ENCODE results near the gene CEND1.

Gene CEND1

DNA sequence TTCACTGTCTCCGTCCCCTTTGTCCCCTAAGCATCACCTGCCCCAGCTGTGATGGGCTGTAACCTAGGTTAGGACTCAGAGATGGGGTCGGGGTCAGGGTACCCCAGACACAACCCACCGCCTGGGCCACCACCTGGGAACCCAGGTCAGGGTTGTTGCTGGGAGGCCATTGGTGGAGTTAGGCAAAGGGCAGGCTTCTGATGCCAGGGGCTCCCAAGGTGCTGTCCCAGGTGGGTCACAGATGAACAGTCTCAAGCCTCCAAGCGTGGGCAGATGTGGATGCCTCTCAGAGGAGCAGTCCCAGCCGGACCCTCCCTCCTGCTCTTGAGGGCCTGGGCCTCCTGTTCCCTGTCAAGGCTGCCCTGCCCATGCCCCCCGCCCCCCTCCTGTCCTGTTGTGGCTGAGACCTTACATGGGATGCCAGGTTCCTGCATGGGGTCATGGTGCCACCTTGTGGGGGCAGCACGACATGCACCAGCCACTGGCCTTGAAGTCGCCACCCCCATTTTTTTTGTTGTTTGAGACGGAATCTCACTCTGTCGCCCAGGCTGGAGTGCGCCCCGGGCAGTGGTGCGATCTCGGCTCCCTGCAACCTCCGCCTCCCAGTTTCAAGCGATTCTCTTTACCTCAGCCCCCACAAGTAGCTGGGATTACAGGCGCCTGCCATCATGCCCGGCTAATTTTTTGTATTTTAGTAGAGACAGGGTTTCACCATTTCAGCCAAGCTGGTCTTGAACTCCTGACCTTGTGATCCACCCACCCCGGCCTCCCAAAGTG, 24.7 kb downstream of the CEND1 start:
- H3K27me3 ChIP-seq (ENCODE audit: control insufficient read depth in 1 of 2, insufficient read depth in 2 of 2, low read length in 2 of 2), result no peaks in the 10 kb centered on the region
- no peaks in the 10 kb centered on the region for H3K4me1 ChIP-seq (ENCODE audit: control insufficient read depth, insufficient read depth, low read length)
- H3K9me3 ChIP-seq (ENCODE audit: control insufficient read depth in 2 of 2, low read length in 2 of 2), result no peaks in the 10 kb centered on the region
- H3K36me3 ChIP-seq (ENCODE audit: control insufficient read depth in 2 of 2, insufficient read depth in 2 of 2, low read length in 2 of 2), result peaks cover 22 to 39% of the 10 kb centered on the region in 2 donors
- no peak overlapping the region for H3K4me3 ChIP-seq (ENCODE audit: low read length in 2 of 2)
- peak overlapping the region; percentile 31 for H3K27ac ChIP-seq (ENCODE audit: low read length)
- H3K9ac ChIP-seq (ENCODE audit: low read length in 2 of 2), result no peak overlapping the region

DNA sequence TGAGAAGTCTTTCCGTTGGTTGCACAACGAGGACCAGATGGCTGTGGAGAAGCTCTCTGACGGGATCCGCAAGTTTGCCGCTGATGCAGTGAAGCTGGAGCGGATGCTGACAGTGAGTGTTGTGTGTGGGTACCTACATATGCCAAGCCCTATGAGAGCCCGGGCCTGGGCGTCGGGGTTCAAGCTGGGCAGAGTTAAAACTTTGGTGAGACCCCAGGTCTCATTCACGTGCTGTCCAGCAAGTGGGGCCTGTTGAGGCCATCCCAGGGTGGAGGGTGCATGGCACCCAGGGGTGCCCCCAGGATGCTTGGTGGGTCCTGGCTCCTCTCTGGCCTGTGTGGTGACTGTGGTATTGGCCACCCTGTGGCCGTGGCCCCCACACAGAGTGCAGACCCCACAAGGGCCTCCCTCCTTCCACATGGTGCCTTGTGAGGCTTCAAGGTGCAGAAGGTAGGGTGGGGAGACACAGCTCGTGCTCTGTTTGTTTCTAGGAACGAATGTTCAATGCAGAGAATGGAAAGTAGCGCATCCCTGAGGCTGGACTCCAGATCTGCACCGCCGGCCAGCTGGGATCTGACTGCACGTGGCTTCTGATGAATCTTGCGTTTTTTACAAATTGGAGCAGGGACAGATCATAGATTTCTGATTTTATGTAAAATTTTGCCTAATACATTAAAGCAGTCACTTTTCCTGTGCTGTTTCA, 25.4 kb downstream of the CEND1 start:
- no peaks in the 10 kb centered on the region for H3K27me3 ChIP-seq (ENCODE audit: control insufficient read depth in 1 of 2, insufficient read depth in 2 of 2, low read length in 2 of 2)
- peaks cover 24 to 42% of the 10 kb centered on the region in 2 donors for H3K36me3 ChIP-seq (ENCODE audit: control insufficient read depth in 2 of 2, insufficient read depth in 2 of 2, low read length in 2 of 2)
- H3K4me1 ChIP-seq (ENCODE audit: control insufficient read depth, insufficient read depth, low read length), result no peaks in the 10 kb centered on the region
- H3K27ac ChIP-seq (ENCODE audit: low read length), result no peak overlapping the region
- no peak overlapping the region for H3K9ac ChIP-seq (ENCODE audit: low read length in 2 of 2)
- no peak overlapping the region for H3K4me3 ChIP-seq (ENCODE audit: low read length in 2 of 2)
- no peaks in the 10 kb centered on the region for H3K9me3 ChIP-seq (ENCODE audit: control insufficient read depth in 2 of 2, low read length in 2 of 2)

DNA sequence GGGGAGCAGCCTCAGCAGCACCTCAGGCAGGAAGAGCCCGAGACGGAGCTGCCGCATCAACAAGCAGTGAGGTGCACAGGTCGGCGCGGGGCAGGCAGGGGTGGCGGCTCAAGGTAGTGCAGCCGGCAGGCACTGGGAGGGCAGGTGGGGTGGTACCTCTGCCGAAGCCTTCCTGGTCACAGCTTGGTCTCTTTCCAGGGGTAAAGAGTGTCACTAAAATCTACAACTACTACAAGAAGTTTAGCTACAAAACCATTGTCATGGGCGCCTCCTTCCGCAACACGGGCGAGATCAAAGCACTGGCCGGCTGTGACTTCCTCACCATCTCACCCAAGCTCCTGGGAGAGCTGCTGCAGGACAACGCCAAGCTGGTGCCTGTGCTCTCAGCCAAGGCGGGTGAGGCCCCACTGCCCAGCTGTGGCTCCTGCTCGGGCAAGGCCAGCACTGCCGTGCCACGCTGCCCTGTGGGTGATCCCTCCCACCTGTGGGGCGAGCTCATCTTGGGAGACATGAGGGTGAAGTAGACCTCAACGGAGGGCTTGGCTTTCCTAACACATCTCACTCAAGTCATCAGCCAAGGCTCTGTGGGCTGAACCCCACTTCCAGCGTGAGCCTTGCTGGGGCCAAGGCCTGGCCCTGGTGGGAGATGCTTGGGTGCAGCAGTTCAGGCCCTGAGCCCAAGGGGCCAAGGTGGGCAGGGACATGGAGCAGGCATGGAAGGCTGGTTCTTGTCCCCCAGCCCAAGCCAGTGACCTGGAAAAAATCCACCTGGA, 26.2 kb downstream of the CEND1 start:
- Histone ChIP-seq H3K9ac (ENCODE audit: low read length in 2 of 2) (no peak overlapping the region), H3K4me1 (ENCODE audit: control insufficient read depth, insufficient read depth, low read length) (no peaks in the 10 kb centered on the region), H3K9me3 (ENCODE audit: control insufficient read depth in 2 of 2, low read length in 2 of 2) (no peaks in the 10 kb centered on the region), H3K4me3 (ENCODE audit: low read length in 2 of 2) (no peak overlapping the region), H3K27me3 (ENCODE audit: control insufficient read depth in 1 of 2, insufficient read depth in 2 of 2, low read length in 2 of 2) (no peaks in the 10 kb centered on the region), H3K27ac (ENCODE audit: low read length) (no peak overlapping the region), H3K36me3 (ENCODE audit: control insufficient read depth in 2 of 2, insufficient read depth in 2 of 2, low read length in 2 of 2) (peaks cover 26 to 44% of the 10 kb centered on the region in 2 donors)

DNA sequence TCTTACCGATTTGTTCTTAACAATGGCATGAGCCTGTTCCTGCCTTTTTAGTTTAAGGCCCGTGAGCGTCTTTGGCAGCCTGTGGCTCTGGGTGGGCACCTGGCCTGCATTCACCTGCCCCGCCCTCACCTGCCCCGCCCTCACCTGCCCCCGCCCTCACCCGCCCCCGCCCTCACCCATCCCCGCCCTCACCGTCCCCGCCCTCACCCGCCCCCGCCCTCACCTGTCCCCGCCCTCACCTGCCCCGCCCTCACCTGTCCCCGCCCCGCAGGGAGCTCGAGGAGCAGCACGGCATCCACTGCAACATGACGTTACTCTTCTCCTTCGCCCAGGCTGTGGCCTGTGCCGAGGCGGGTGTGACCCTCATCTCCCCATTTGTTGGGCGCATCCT, 26.8 kb downstream of the CEND1 start:
- H3K4me1 ChIP-seq (ENCODE audit: control insufficient read depth, insufficient read depth, low read length), result no peaks in the 10 kb centered on the region

DNA sequence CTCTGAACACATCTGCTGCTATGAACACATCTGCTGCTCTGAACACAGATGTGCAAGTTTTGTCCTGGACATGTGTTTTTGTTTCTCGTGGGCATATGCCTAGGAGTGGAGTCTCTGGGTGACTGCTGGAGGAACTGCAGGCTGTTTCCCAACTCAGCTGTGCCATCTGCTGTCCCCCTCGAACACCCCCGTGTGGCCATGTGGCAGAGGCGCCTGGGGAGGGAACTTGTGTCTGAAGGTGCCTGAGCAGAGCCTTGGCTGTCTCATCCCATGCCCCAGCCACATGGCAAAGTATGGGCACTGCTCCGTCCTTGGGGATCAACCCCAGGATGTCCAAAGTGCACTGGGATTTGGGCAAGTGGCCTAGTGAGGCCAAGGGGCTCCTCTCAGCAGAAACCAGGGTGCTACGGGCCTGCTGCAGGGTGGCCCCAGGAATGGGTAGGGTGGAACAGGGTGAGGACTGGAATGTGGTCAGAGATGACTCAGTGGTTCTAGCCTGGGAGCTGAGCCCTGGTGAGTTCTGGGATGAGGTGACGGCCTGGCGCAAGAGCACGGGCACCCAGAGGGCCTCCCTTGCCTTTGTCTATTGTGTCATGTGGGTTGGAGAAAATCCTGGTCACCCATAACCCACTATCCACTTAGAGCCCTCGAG, 27.3 kb downstream of the CEND1 start:
- no peaks in the 10 kb centered on the region for H3K9me3 ChIP-seq (ENCODE audit: control insufficient read depth in 2 of 2, low read length in 2 of 2)
- H3K36me3 ChIP-seq (ENCODE audit: control insufficient read depth in 2 of 2, insufficient read depth in 2 of 2, low read length in 2 of 2), result peaks cover 26 to 44% of the 10 kb centered on the region in 2 donors
- H3K9ac ChIP-seq (ENCODE audit: low read length in 2 of 2), result no peak overlapping the region
- no peak overlapping the region for H3K4me3 ChIP-seq (ENCODE audit: low read length in 2 of 2)
- no peak overlapping the region for H3K27ac ChIP-seq (ENCODE audit: low read length)
- no peaks in the 10 kb centered on the region for H3K4me1 ChIP-seq (ENCODE audit: control insufficient read depth, insufficient read depth, low read length)
- H3K27me3 ChIP-seq (ENCODE audit: control insufficient read depth in 1 of 2, insufficient read depth in 2 of 2, low read length in 2 of 2), result no peaks in the 10 kb centered on the region

More for the DNA sequence above, 26.8 kb downstream of the CEND1 start:
- Histone ChIP-seq H3K36me3 (ENCODE audit: control insufficient read depth in 2 of 2, insufficient read depth in 2 of 2, low read length in 2 of 2) (peaks cover 26 to 44% of the 10 kb centered on the region in 2 donors), H3K27me3 (ENCODE audit: control insufficient read depth in 1 of 2, insufficient read depth in 2 of 2, low read length in 2 of 2) (no peaks in the 10 kb centered on the region), H3K4me3 (ENCODE audit: low read length in 2 of 2) (no peak overlapping the region), H3K9me3 (ENCODE audit: control insufficient read depth in 2 of 2, low read length in 2 of 2) (no peaks in the 10 kb centered on the region), H3K27ac (ENCODE audit: low read length) (no peak overlapping the region), H3K9ac (ENCODE audit: low read length in 2 of 2) (no peak overlapping the region)

DNA sequence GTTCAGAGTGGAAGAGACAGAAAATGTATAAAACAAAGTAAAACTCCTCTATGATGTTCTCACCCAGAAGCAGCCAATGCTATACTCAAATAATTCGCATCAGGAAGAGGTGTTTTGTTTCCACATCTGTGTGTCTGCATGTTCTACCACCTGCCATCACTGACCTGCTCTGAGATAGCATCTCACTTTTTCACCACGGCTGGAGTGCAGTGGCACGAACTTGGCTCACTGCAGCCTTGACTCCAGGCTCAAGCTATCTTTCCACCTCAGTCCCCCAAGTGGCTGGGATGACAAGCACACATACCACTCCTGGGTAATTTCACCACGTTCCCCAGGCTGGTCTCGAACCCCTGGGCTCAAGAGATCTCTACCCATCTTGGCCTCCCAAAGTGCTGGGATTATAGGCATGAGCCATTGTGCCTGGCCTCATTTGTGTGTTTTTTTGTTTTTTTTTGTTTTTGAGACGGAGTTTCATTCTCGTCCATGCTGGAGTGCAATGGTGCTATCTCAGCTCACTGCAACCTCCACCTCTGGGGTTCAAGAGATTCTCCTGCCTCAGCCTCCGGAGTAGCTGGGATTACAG, 28.3 kb downstream of the CEND1 start:
- Histone ChIP-seq H3K9ac (ENCODE audit: low read length in 2 of 2) (no peak overlapping the region), H3K4me3 (ENCODE audit: low read length in 2 of 2) (no peak overlapping the region), H3K27ac (ENCODE audit: low read length) (no peak overlapping the region), H3K4me1 (ENCODE audit: control insufficient read depth, insufficient read depth, low read length) (no peaks in the 10 kb centered on the region), H3K36me3 (ENCODE audit: control insufficient read depth in 2 of 2, insufficient read depth in 2 of 2, low read length in 2 of 2) (peaks cover 27 to 39% of the 10 kb centered on the region in 2 donors), H3K27me3 (ENCODE audit: control insufficient read depth in 1 of 2, insufficient read depth in 2 of 2, low read length in 2 of 2) (no peaks in the 10 kb centered on the region), H3K9me3 (ENCODE audit: control insufficient read depth in 2 of 2, low read length in 2 of 2) (no peaks in the 10 kb centered on the region)

DNA sequence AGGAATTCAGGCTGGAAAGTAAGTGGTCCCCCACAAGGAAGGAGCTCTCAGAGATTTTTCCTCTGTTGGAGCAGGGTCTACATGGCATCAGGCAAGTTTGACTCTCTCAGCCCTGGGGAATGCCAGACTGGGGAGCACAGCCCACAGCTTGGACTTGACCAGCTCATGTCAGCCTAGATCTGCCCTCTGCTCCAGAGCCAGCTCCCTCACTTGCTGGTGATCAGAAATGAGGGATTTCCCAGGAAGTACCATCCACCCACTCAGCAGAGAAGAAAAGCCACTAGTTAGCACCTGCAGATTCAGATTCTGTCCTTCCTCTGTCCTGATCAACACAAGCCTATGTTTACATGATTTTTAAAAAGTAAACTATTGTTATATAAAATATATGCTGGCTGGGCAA, 29.7 kb downstream of the CEND1 start:
- no peak overlapping the region for H3K9ac ChIP-seq (ENCODE audit: low read length in 2 of 2)
- H3K27me3 ChIP-seq (ENCODE audit: control insufficient read depth in 1 of 2, insufficient read depth in 2 of 2, low read length in 2 of 2), result no peaks in the 10 kb centered on the region
- no peaks in the 10 kb centered on the region for H3K9me3 ChIP-seq (ENCODE audit: control insufficient read depth in 2 of 2, low read length in 2 of 2)
- no peak overlapping the region for H3K27ac ChIP-seq (ENCODE audit: low read length)
- peaks cover 25 to 43% of the 10 kb centered on the region in 2 donors for H3K36me3 ChIP-seq (ENCODE audit: control insufficient read depth in 2 of 2, insufficient read depth in 2 of 2, low read length in 2 of 2)
- no peak overlapping the region for H3K4me3 ChIP-seq (ENCODE audit: low read length in 2 of 2)
- no peaks in the 10 kb centered on the region for H3K4me1 ChIP-seq (ENCODE audit: control insufficient read depth, insufficient read depth, low read length)

DNA sequence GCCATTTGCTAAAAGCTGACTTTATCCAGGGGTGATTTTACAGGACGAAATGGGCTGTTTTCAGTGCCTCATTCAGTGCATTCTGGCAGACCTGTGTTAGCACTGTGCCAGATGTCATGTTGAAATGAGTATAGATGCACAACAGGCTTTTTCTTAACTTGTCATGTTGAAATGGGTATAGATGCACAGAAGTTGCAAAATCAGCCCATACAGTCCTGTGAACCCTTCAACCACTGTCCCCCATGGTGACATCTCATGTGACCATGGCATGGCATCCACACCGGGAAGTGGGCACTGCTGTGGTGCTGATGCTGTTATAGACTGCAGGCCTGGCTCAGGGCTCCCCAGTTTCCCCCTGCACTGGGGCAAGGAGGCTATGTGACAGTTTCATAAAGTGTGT, 40.2 kb downstream of the CEND1 start:
- no peak overlapping the region for H3K27ac ChIP-seq (ENCODE audit: low read length)
- no peaks in the 10 kb centered on the region for H3K9me3 ChIP-seq (ENCODE audit: control insufficient read depth in 2 of 2, low read length in 2 of 2)
- peaks cover 30% of the 10 kb centered on the region for H3K4me1 ChIP-seq (ENCODE audit: control insufficient read depth, insufficient read depth, low read length)
- no peak overlapping the region for H3K4me3 ChIP-seq (ENCODE audit: low read length in 2 of 2)
- peaks cover 0 to 3% of the 10 kb centered on the region in 2 donors for H3K36me3 ChIP-seq (ENCODE audit: control insufficient read depth in 2 of 2, insufficient read depth in 2 of 2, low read length in 2 of 2)
- no peak overlapping the region for H3K9ac ChIP-seq (ENCODE audit: low read length in 2 of 2)
- H3K27me3 ChIP-seq (ENCODE audit: control insufficient read depth in 1 of 2, insufficient read depth in 2 of 2, low read length in 2 of 2), result no peaks in the 10 kb centered on the region

DNA sequence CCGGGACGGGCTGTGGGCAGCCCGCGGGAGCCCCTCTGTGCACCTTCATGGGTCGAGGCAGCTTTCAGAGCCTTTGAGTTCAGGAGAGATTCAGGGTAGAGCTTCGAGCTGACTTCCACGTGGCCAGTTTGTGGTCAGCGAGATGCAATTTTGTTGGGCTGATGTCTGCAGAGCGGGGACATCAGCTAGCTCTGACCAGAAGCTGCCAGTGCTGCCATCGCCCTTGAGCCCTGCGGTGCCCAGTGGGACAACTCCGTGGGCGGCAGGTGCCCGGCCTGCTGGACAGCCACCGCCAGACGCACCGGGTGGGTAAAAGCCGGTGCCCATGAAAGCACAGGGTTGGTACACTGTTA, 41.9 kb downstream of the CEND1 start:
- peak overlapping the region; percentile 60 to 68 for H3K9ac ChIP-seq (ENCODE audit: low read length in 2 of 2)
- H3K4me3 ChIP-seq (ENCODE audit: low read length in 2 of 2), result peak overlapping the region; percentile 70 to 83
- H3K27me3 ChIP-seq (ENCODE audit: control insufficient read depth in 1 of 2, insufficient read depth in 2 of 2, low read length in 2 of 2), result no peaks in the 10 kb centered on the region
- peaks cover 30% of the 10 kb centered on the region for H3K4me1 ChIP-seq (ENCODE audit: control insufficient read depth, insufficient read depth, low read length)
- peaks cover 0 to 3% of the 10 kb centered on the region in 2 donors for H3K36me3 ChIP-seq (ENCODE audit: control insufficient read depth in 2 of 2, insufficient read depth in 2 of 2, low read length in 2 of 2)
- no peaks in the 10 kb centered on the region for H3K9me3 ChIP-seq (ENCODE audit: control insufficient read depth in 2 of 2, low read length in 2 of 2)
- H3K27ac ChIP-seq (ENCODE audit: low read length), result no peak overlapping the region
